CD14-positive monocyte (primary cell): ENCODE data around the gene BICDL1. TPM values are rescaled to one million over a fixed set of nuclear protein-coding genes. Genes with fewer than 3 reads are reported as not detected.

Experiments
- DNase-seq, 3 donors: peaks; one replicate each; pipeline ENCODE4 v3.0.0-alpha.2; 2011 to 2022
- H2AFZ ChIP-seq: 2 replicates; pipeline ENCODE4 v1.6.0; 2012; ENCODE audit warnings: mild to moderate bottlenecking, low read depth, low read length, inconsistent platforms; ENCODE audit not compliant: insufficient read depth, poor library complexity, severe bottlenecking
- H3K27ac ChIP-seq, 2 donors: 1 replicate in 1 of 2; 2 replicates in 1 of 2; pipeline ENCODE4 v1.5.1; 2012 to 2013; ENCODE audit warnings: low read length in 2 of 2, control low read depth in 1 of 2, inconsistent platforms in 1 of 2, low read depth in 1 of 2, mild to moderate bottlenecking in 1 of 2
- H3K27me3 ChIP-seq, 2 donors: one replicate each; pipeline versions ENCODE4 v1.6.0 to v1.6.1; 2011 to 2013; ENCODE audit warnings: low read length in 2 of 2; ENCODE audit not compliant: control insufficient read depth in 2 of 2, insufficient read depth in 2 of 2
- H3K36me3 ChIP-seq, 2 donors: replicated peaks in 1 of 2; 1 replicate in 1 of 2; 2 replicates in 1 of 2; pipeline versions ENCODE4 v1.5.1 to v1.6.1; 2012 to 2013; ENCODE audit warnings: low read length in 2 of 2, control low read depth in 1 of 2, inconsistent platforms in 1 of 2, mild to moderate bottlenecking in 1 of 2; ENCODE audit not compliant: insufficient read depth in 2 of 2, control insufficient read depth in 1 of 2
- H3K4me1 ChIP-seq, 2 donors: 1 replicate in 1 of 2; 2 replicates in 1 of 2; pipeline versions ENCODE4 v1.5.1 to v1.6.1; 2012 to 2013; ENCODE audit warnings: low read length in 2 of 2, control low read depth in 1 of 2, inconsistent platforms in 1 of 2, mild to moderate bottlenecking in 1 of 2, moderate library complexity in 1 of 2; ENCODE audit not compliant: insufficient read depth in 2 of 2, control insufficient read depth in 1 of 2
- H3K4me2 ChIP-seq: replicated peaks from 2 replicates; pipeline ENCODE3; 2012; ENCODE audit warnings: low read length, moderate library complexity, mild to moderate bottlenecking; ENCODE audit not compliant: poor library complexity, severe bottlenecking; ENCODE audit errors: extremely low read depth
- H3K4me3 ChIP-seq, 3 experiments: fragments of 200-600 bp in 1 of 3; sonication (generic) in 1 of 3; replicated peaks in 1 of 3; 1 replicate in 2 of 3; 2 replicates in 1 of 3; pipeline ENCODE4 v1.5.1; 2011 to 2013; ENCODE audit warnings: low read length in 3 of 3, mild to moderate bottlenecking in 3 of 3, control low read depth in 2 of 3, low read depth in 2 of 3, inconsistent platforms in 1 of 3, moderate library complexity in 1 of 3
- H3K79me2 ChIP-seq: 2 replicates; pipeline ENCODE4 v1.6.0; 2012; ENCODE audit warnings: mild to moderate bottlenecking, control low read depth, inconsistent platforms, low read length, moderate library complexity; ENCODE audit not compliant: insufficient read depth
- H3K9ac ChIP-seq: 2 replicates; pipeline ENCODE4 v1.6.0; 2017; ENCODE audit warnings: low read length, mild to moderate bottlenecking; ENCODE audit not compliant: insufficient read depth, poor library complexity, severe bottlenecking
- H3K9me3 ChIP-seq, 2 donors: replicated peaks in 1 of 2; 1 replicate in 1 of 2; 2 replicates in 1 of 2; pipeline versions ENCODE4 v1.5.1 to v1.6.1; 2012 to 2013; ENCODE audit warnings: low read length in 2 of 2, control low read depth in 1 of 2; ENCODE audit not compliant: control insufficient read depth in 1 of 2, insufficient read depth in 1 of 2
- H4K20me1 ChIP-seq: 2 replicates; pipeline ENCODE4 v1.6.0; 2012; ENCODE audit warnings: mild to moderate bottlenecking, low read length, control low read depth, moderate library complexity; ENCODE audit not compliant: insufficient read depth
- H3K27ac Mint-ChIP-seq, 7 donors: one replicate each; pipeline ENCODE4 v1.8.0; 2020; ENCODE audit warnings: mild to moderate bottlenecking in 7 of 7, mixed read lengths in 7 of 7, moderate library complexity in 6 of 7, inconsistent platforms in 2 of 7
- H3K27me3 Mint-ChIP-seq, 3 donors: one replicate each; pipeline ENCODE4 v1.8.0; 2021 to 2022; ENCODE audit warnings: low read depth in 3 of 3, mild to moderate bottlenecking in 3 of 3, mixed read lengths in 3 of 3, moderate library complexity in 3 of 3, inconsistent platforms in 1 of 3
- H3K36me3 Mint-ChIP-seq, 2 donors: one replicate each; pipeline ENCODE4 v1.8.0; 2020; ENCODE audit warnings: mixed read lengths in 2 of 2, inconsistent platforms in 1 of 2, mild to moderate bottlenecking in 1 of 2
- H3K4me1 Mint-ChIP-seq: one replicate; pipeline ENCODE4 v1.8.0; 2020; ENCODE audit warnings: mild to moderate bottlenecking, mixed read lengths
- H3K4me3 Mint-ChIP-seq, 2 donors: one replicate each; pipeline ENCODE4 v1.8.0; 2020; ENCODE audit warnings: mild to moderate bottlenecking in 2 of 2, mixed read lengths in 2 of 2, moderate library complexity in 1 of 2
- H3K9me3 Mint-ChIP-seq, 7 donors: one replicate each; pipeline ENCODE4 v1.8.0; 2020 to 2022; ENCODE audit warnings: mixed read lengths in 7 of 7, mild to moderate bottlenecking in 6 of 7, moderate library complexity in 6 of 7, inconsistent platforms in 2 of 7
- WGBS: methylation state at CpG from one replicate; pipeline ENCODE4 v1.1.5; 2013; ENCODE audit warnings: missing lambda C conversion rate; ENCODE audit not compliant: insufficient coverage; 5-methylcytosine and 5-hydroxymethylcytosine counted together
- intact Hi-C, 2 donors: fragments of 100-400 bp; cut with micrococcal nuclease; formaldehyde crosslinking; loops; one replicate each; pipeline versions ENCODE4 v1.15.0 to v1.15.1; 2023
- polyA plus RNA-seq, 3 donors: library from polyadenylated mRNA; depleted of rRNA in 1 of 3; unstranded in 2 of 3; stranded (reverse) in 1 of 3; fragments of 300-500 nt in 2 of 3; fragments of >200 nt in 1 of 3; fragmentation: Illumina TruSeq in 2 of 3; gene quantifications; 1 replicate in 2 of 3; 2 replicates in 1 of 3; pipeline ENCODE4 v1.2.3, GENCODE V29; 2012 to 2021
- TF ChIP-seq, protein P1 (sequence below): fragments of 200-600 bp; IDR thresholded peaks from one replicate; pipeline ENCODE4 v1.8.0; 2022; ENCODE audit warnings: antibody characterized with exemption, mild to moderate bottlenecking

BICDL1 gene
- polyA plus RNA-seq, 3 donors = 0.13 TPM; not detected in 2

DNA sequence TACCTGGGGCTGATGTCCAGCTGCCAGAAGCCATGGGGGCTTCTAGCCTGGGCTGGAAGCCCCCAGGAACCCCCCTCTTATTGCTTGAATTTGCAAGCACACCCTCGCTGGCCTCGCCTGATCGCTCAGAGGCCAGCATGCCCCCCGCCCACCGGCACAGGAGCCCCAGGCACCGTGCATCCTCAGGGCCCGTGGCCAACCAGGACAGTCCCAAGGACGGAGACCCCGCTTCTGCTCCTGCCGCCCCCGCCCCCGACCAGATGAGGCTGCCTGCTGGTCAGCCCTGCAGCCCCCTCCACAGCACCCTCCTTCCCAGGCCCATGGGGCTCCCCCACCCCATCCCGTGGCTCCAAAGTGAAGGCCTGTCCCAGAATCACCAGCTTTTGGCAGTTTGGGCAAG, 106.3 kb downstream of the BICDL1 start:
- no peak overlapping the region for H3K4me3 ChIP-seq
- H3K27me3 ChIP-seq = no peaks in the 10 kb centered on the region
- no peak overlapping the region for H3K9ac ChIP-seq
- Mint-ChIP-seq H3K27me3 (peaks cover 0 to 3% (median 0%) of the 10 kb centered on the region in 3 donors), H3K9me3 (no peaks in the 10 kb centered on the region), H3K4me3 (no peak overlapping the region), H3K36me3 (peaks cover 57 to 68% of the 10 kb centered on the region in 2 donors), H3K4me1 (no peaks in the 10 kb centered on the region), H3K27ac (no peak overlapping the region)
- no peaks in the 10 kb centered on the region for H3K9me3 ChIP-seq
- no peak for DNase-seq
- H3K27ac ChIP-seq = no peak overlapping the region
- intact Hi-C loops = no loop called here
- WGBS = 97% methylated on average over 12 of the region's 13 CpGs
- H3K4me2 ChIP-seq = no peak overlapping the region
- TF ChIP-seq, protein P1, sequence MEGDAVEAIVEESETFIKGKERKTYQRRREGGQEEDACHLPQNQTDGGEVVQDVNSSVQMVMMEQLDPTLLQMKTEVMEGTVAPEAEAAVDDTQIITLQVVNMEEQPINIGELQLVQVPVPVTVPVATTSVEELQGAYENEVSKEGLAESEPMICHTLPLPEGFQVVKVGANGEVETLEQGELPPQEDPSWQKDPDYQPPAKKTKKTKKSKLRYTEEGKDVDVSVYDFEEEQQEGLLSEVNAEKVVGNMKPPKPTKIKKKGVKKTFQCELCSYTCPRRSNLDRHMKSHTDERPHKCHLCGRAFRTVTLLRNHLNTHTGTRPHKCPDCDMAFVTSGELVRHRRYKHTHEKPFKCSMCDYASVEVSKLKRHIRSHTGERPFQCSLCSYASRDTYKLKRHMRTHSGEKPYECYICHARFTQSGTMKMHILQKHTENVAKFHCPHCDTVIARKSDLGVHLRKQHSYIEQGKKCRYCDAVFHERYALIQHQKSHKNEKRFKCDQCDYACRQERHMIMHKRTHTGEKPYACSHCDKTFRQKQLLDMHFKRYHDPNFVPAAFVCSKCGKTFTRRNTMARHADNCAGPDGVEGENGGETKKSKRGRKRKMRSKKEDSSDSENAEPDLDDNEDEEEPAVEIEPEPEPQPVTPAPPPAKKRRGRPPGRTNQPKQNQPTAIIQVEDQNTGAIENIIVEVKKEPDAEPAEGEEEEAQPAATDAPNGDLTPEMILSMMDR = no peak
- peaks cover 80% of the 10 kb centered on the region for H4K20me1 ChIP-seq
- H3K36me3 ChIP-seq = peaks cover 58 to 60% of the 10 kb centered on the region in 2 donors
- no peaks in the 10 kb centered on the region for H3K4me1 ChIP-seq
- H2AFZ ChIP-seq = no peak overlapping the region
- H3K79me2 ChIP-seq = peaks cover 18% of the 10 kb centered on the region

DNA sequence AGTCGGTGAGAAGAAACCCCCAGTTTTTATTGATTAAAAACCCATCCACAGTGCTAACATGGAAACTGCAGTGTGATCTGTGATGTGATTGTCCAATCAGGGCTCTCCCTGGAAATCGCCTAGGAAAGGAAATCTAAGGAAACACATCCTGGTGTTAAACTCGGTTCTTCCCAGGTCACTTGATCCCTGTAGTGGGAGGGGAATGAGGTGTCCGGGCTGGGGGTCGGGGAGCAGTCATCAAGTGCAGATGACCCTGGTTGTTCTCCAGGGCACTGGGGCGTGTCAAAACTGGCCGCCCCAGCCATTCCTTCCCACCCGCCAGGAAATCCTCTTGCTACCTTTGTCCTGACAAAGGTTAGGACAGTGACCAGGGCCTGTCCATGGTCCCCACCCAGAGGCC, 106.7 kb downstream of the BICDL1 start:
- Histone ChIP-seq H3K4me1 (no peaks in the 10 kb centered on the region), H3K79me2 (peaks cover 22% of the 10 kb centered on the region), H3K9me3 (no peaks in the 10 kb centered on the region), H4K20me1 (peaks cover 84% of the 10 kb centered on the region), H2AFZ (no peak overlapping the region), H3K27ac (no peak overlapping the region), H3K9ac (no peak overlapping the region), H3K4me2 (no peak overlapping the region), H3K36me3 (peaks cover 61 to 64% of the 10 kb centered on the region in 2 donors), H3K27me3 (no peaks in the 10 kb centered on the region), H3K4me3 (no peak overlapping the region)
- TF ChIP-seq, protein P1 = no peak
- H3K36me3 Mint-ChIP-seq = peaks cover 60 to 72% of the 10 kb centered on the region in 2 donors
- 100% methylated on average over 4 of the region's 8 CpGs for WGBS
- peaks cover 0 to 3% (median 0%) of the 10 kb centered on the region in 3 donors for H3K27me3 Mint-ChIP-seq
- H3K4me1 Mint-ChIP-seq = peaks cover 2% of the 10 kb centered on the region
- intact Hi-C loops = no loop called here
- H3K27ac Mint-ChIP-seq = peak overlapping the region in 1 of 7 donors; percentile 30
- H3K9me3 Mint-ChIP-seq = no peaks in the 10 kb centered on the region
- DNase-seq = no peak
- H3K4me3 Mint-ChIP-seq = no peak overlapping the region
